ENCODE data around the gene CDH23. TPM values are rescaled to one million over a fixed set of nuclear protein-coding genes. Genes with fewer than 3 reads are reported as not detected.

The CDH23 gene
- total and polyA plus RNA-seq, 9 of the 15 experiments (the other 6 are each of a cell fraction or from before 2014, with no cell fraction given) = 0.18 to 1.2 (median 0.47) TPM

DNA sequence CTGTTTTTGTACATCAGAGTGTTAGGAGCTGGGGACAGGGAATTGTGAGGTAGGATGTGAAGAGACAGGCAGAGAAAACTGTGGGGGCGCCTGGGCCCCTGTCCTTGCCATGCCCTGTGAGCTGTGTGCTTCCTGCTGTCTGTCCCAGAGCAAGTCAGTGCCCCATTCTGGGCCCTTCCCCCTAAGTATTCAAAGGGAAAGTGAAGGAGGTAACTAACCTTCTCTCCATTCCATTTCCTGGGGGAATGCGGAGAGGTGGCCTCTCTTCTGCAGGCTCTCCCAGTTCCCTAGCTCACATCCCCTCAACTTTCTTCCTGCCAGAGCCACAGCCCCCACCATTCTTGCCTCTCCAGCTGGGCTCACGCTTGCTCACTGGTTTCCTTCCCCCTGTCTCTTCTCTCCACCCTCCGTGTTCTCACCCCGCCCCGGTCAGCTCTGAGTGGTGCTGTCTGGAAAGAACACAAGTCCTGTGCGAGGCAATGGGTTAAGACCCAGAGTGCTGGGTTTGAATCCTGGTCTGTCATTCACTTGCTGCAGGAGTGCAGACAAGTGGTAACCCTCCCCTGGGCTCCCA lies 386.3 kb downstream of the CDH23 start:
- Histone ChIP-seq H3K27ac (ENCODE audit: extremely low read depth, low read depth, low read length) (no peak overlapping the region), H3K4me3 (no peak overlapping the region), H3K9me1 (ENCODE audit: control insufficient read depth, insufficient read depth, low read length) (no peaks in the 10 kb centered on the region), H3K79me2 (ENCODE audit: control insufficient read depth, insufficient read depth, low read length) (no peaks in the 10 kb centered on the region), H3K36me3 (ENCODE audit: control insufficient read depth, insufficient read depth, low read length) (no peaks in the 10 kb centered on the region), H2AFZ (ENCODE audit: low read depth, low read length) (no peak overlapping the region; the same call in 1 of the 2 replicates), H3K9me3 (replicated peaks; ENCODE audit: control insufficient read depth, insufficient read depth, low read depth, low read length) (no peaks in the 10 kb centered on the region), H3K9ac (ENCODE audit: insufficient read depth in 1 of 2, low read depth in 2 of 2, low read length in 2 of 2) (no peak overlapping the region), H3K4me2 (ENCODE audit: insufficient read depth, low read length) (no peak overlapping the region), H4K20me1 (replicated peaks; ENCODE audit: control insufficient read depth, insufficient read depth, low read length) (0 out of 2 replicates have a peak, but pooled peaks cover 6% of the 10 kb centered on the region), H3K27me3 (ENCODE audit: control insufficient read depth in 2 of 2, insufficient read depth in 2 of 2, low read length in 2 of 2) (peaks cover 36 to 67% of the 10 kb centered on the region in 2 experiments), H3K4me1 (replicated peaks in 1 of 2; ENCODE audit: control insufficient read depth in 2 of 2, insufficient read depth in 2 of 2, low read length in 2 of 2) (no peaks in the 10 kb centered on the region)
- TF ChIP-seq ZNF699 (CRISPR knock-in tag; IDR thresholded peaks at IDR 0.05; ENCODE audit: insufficient replicate concordance) = no peak
- no peak for TF ChIP-seq SMARCC2 (IDR thresholded peaks at IDR 0.05; ENCODE audit: low read depth)
- TF ChIP-seq, protein P1, sequence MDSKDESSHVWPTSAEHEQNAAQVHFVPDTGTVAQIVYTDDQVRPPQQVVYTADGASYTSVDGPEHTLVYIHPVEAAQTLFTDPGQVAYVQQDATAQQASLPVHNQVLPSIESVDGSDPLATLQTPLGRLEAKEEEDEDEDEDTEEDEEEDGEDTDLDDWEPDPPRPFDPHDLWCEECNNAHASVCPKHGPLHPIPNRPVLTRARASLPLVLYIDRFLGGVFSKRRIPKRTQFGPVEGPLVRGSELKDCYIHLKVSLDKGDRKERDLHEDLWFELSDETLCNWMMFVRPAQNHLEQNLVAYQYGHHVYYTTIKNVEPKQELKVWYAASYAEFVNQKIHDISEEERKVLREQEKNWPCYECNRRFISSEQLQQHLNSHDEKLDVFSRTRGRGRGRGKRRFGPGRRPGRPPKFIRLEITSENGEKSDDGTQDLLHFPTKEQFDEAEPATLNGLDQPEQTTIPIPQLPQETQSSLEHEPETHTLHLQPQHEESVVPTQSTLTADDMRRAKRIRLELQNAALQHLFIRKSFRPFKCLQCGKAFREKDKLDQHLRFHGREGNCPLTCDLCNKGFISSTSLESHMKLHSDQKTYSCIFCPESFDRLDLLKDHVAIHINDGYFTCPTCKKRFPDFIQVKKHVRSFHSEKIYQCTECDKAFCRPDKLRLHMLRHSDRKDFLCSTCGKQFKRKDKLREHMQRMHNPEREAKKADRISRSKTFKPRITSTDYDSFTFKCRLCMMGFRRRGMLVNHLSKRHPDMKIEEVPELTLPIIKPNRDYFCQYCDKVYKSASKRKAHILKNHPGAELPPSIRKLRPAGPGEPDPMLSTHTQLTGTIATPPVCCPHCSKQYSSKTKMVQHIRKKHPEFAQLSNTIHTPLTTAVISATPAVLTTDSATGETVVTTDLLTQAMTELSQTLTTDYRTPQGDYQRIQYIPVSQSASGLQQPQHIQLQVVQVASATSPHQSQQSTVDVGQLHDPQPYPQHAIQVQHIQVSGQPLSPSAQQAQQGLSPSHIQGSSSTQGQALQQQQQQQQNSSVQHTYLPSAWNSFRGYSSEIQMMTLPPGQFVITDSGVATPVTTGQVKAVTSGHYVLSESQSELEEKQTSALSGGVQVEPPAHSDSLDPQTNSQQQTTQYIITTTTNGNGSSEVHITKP (IDR thresholded peaks at IDR 0.05; ENCODE audit: partially characterized antibody) = peak; percentile 11
- no peak for TF ChIP-seq ZNF124 (CRISPR knock-in tag; IDR thresholded peaks at IDR 0.05)
- no peak for TF ChIP-seq JUND (IDR thresholded peaks at IDR 0.05; ENCODE audit: borderline replicate concordance, low read depth, low read length)
- no peak for TF ChIP-seq JUND (tag; IDR thresholded peaks at IDR 0.05; ENCODE audit: borderline replicate concordance, low read depth, low read length)
- no peak for TF ChIP-seq ZNF79 (CRISPR knock-in tag; IDR thresholded peaks at IDR 0.05; ENCODE audit: low read depth)
- no peak for TF ChIP-seq ZNF316 (IDR thresholded peaks at IDR 0.05)
- no peak for TF ChIP-seq SMAD2 (IDR thresholded peaks at IDR 0.05; ENCODE audit: low read depth, low read length)
- no peak for TF ChIP-seq KHSRP (IDR thresholded peaks at IDR 0.05)
- ChIA-PET POLR2A (interaction anchor here (0.6 to 1.4 kb wide), 4 partner anchors 9 to 1428 kb away, joined by 3 to 5 read pairs (median 3); partner anchors contain the start of gene VSIR), CTCF (ENCODE audit: low intra/inter-chr PET ratio) (interaction anchor here (1.2 kb wide), 1 partner anchor 114 kb away, joined by 3 read pairs; no protein-coding TSS in a partner anchor)
- DNase-seq (ENCODE audit: extremely low read depth in 1 of 4, low spot score in 3 of 4) (no peak), FAIRE-seq (no peak), ATAC-seq (peak; percentile 34; the same call in 2 of the 3 replicates)
- 1% methylated on average over 7 of the region's 7 CpGs for WGBS (ENCODE audit: insufficient coverage, low coverage, missing lambda C conversion rate)
- in situ Hi-C loops (cut with MboI) (no loop called here), intact Hi-C loops (cut with micrococcal nuclease) (no loop called here)
- no TSS peak for BruUV-seq (replicated peaks)
